Adrenal gland (tissue), 12 donors: ENCODE data around the gene APOB. TPM values are rescaled to one million over a fixed set of nuclear protein-coding genes. Genes with fewer than 3 reads are reported as not detected.

Experiments
- DNase-seq, 7 donors: peaks; one replicate each; pipeline ENCODE4 v3.0.0-alpha.2; 2019 to 2020
- H3K27ac ChIP-seq, 5 donors: fragments of 200-600 bp; sonication (generic) in 4 of 5; 1 replicate in 3 of 5; 2 replicates in 2 of 5; pipeline versions ENCODE4 v1.5.1 to v1.8.0; 2016 to 2020; ENCODE audit warnings: mild to moderate bottlenecking in 1 of 5
- H3K27me3 ChIP-seq: fragments of 200-600 bp; 2 replicates; pipeline ENCODE4 v1.8.0; 2021
- H3K36me3 ChIP-seq, 2 donors: fragments of 200-600 bp; replicated peaks in 1 of 2; 1 replicate in 1 of 2; 2 replicates in 1 of 2; pipeline versions ENCODE4 v1.5.1 to v1.8.0; 2018 to 2022
- H3K4me1 ChIP-seq, 2 donors: fragments of 200-600 bp; replicated peaks in 1 of 2; 1 replicate in 1 of 2; 2 replicates in 1 of 2; pipeline versions ENCODE4 v1.5.1 to v1.8.0; 2018 to 2021
- H3K4me3 ChIP-seq, 4 donors: fragments of 200-600 bp; sonication (generic) in 3 of 4; one replicate each; pipeline ENCODE4 v1.5.1; 2016 to 2018
- H3K9me3 ChIP-seq, 3 donors: fragments of 200-600 bp; sonication (generic) in 1 of 3; replicated peaks in 1 of 3; 1 replicate in 2 of 3; 2 replicates in 1 of 3; pipeline versions ENCODE4 v1.5.1 to v1.8.0; 2016 to 2021
- CTCF ChIP-seq, 6 experiments: fragments of 450-650 bp in 4 of 6; fragments of 200-600 bp in 2 of 6; sonication (generic) in 1 of 6; IDR thresholded peaks; 1 replicate in 5 of 6; 2 replicates in 1 of 6; pipeline versions ENCODE4 v1.5.1 to v1.8.0; 2016 to 2021; ENCODE audit warnings: antibody characterized with exemption in 6 of 6, mild to moderate bottlenecking in 2 of 6, moderate library complexity in 1 of 6
- POLR2A ChIP-seq, 2 donors: fragments of 450-650 bp; IDR thresholded peaks; one replicate each; pipeline ENCODE4 v1.6.1; 2017; ENCODE audit warnings: antibody characterized with exemption in 2 of 2, mild to moderate bottlenecking in 2 of 2, moderate library complexity in 1 of 2
- WGBS, 4 donors: extraction: QIAGEN DNeasy Blood & Tissue Kit in 2 of 4; methylation state at CpG; one replicate each; pipeline versions ENCODE4 v1.1.5 to v1.1.7; 2013 to 2017; 5-methylcytosine and 5-hydroxymethylcytosine counted together
- intact Hi-C, 2 donors: fragments of 100-400 bp; cut with DNase I; formaldehyde crosslinking; loops; one replicate each; pipeline versions ENCODE4 v1.14.1 to v1.15.0; 2022 to 2023
- polyA plus RNA-seq, 3 donors: library from polyadenylated mRNA; stranded (reverse); fragments of 200-250 nt in 2 of 3; fragments of 350-450 nt in 1 of 3; fragmentation: Illumina TruSeq in 1 of 3; extraction: RNeasy Lipid Tissue Mini Kit (QIAGEN cat#74804) in 1 of 3; gene quantifications; one replicate each; pipeline ENCODE4 v1.2.3, GENCODE V29; 2013 to 2014
- total RNA-seq, 9 donors: library from RNA; depleted of rRNA in 4 of 9; stranded (reverse); fragments of >200 nt in 4 of 9; fragments of 120-200 nt in 1 of 9; fragmentation: NEBNext Ultra II Directional in 1 of 9; extraction: Animal tissue kit (Norgen Biotek cat#: 25700) in 1 of 9; gene quantifications; one replicate each; pipeline versions ENCODE4 v1.1.0 to v1.2.4, GENCODE V29; 2013 to 2023
- donor health status: healthy with polysubstance abuse.
- donor health status: Bipolar disorder and iron deficiency.
- donor health status: DM: yes; HTN: yes; CAD: no.
- donor health status: DM: no; HTN: no; CAD: no.
- donor health status: DM: no; HTN: no; CAD: no.
- donor health status: DM: yes; HTN: yes; CAD: no.

APOB gene
- total and polyA plus RNA-seq, 12 donors: under 0.01 to 1.9 (median 0.16) TPM; not detected in 1

GRCh38 chr2:21037671-21038108 is 6.2 kb downstream of the APOB start:
- WGBS, 4 donors: 74 to 83% (median 81%) methylated on average over 3 of the region's 3 CpGs
- H3K27ac ChIP-seq: no peak overlapping the region
- H3K4me3 ChIP-seq: no peak overlapping the region
- no peaks in the 10 kb centered on the region for H3K4me1 ChIP-seq
- no peaks in the 10 kb centered on the region for H3K27me3 ChIP-seq
- no peaks in the 10 kb centered on the region for H3K9me3 ChIP-seq
- intact Hi-C loops: no loop called here
- no peak for DNase-seq
- TF ChIP-seq POLR2A (IDR thresholded peaks at IDR 0.05): no peak
- TF ChIP-seq CTCF (IDR thresholded peaks at IDR 0.05): no peak
- no peaks in the 10 kb centered on the region for H3K36me3 ChIP-seq

DNA sequence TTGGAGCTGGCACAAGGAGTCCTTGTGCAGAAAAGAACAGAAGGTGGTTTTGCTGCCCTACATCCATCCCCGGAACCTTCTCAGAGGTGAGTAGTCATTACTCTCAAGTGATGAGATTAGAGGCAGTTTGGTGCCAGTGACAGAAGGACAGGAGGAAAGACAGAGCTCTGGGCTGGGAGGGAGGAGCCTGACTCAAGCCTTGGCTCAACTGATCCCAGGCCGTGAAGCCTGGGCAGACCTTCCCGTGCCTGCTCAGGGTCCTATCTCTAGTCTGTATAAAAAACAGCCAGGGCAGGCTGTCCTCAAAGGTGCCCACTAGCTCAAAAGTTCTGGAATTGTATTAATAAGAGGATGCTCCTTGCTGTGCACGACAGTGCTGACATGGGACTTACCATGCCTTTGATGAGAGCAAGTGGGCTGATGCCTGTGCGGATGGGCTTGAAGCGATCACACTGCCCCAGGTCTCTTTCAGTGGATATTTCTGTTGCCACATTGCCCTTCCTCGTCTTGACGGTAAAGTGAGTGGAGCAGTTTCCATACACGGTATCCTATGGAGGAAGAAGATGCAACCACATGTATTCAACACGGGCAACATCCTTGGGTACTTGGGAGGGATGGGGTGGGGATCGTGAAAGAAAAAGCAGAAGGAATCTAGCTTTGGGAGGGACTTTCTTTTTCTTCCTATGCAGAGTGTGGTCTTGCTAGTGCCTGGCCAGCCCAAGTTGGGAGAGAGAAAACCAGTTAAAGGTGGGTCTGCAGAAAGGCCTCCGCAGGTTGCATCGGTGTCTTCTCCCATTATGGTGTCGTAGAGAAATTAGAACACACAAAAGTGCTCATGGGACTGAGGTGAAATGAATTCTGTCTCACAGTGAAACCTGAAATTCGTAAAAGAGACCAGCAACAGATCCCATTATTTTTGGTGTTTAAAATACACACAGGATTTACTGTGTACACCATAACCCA is 6.9 kb downstream of the APOB start:
- 84 to 92% (median 87%) methylated on average over 13 to 15 of the region's 15 CpGs for WGBS, 4 donors
- Histone ChIP-seq H3K9me3 (no peaks in the 10 kb centered on the region), H3K4me1 (no peaks in the 10 kb centered on the region), H3K27ac (no peak overlapping the region), H3K27me3 (no peaks in the 10 kb centered on the region), H3K4me3 (no peak overlapping the region), H3K36me3 (no peaks in the 10 kb centered on the region)
- intact Hi-C loops: no loop called here
- DNase-seq: no peak
- no peak for TF ChIP-seq CTCF (IDR thresholded peaks at IDR 0.05)
- TF ChIP-seq POLR2A (IDR thresholded peaks at IDR 0.05): no peak

GRCh38 chr2:21035974-21036707 is 7.7 kb downstream of the APOB start:
- H3K27ac ChIP-seq: no peak overlapping the region
- intact Hi-C loops: no loop called here
- WGBS, 4 donors: 89 to 95% (median 93%) methylated on average over 3 to 4 of the region's 4 CpGs

More at GRCh38 chr2:21035974-21036707, 7.7 kb downstream of the APOB start:
- Histone ChIP-seq H3K9me3 (no peaks in the 10 kb centered on the region), H3K27me3 (no peaks in the 10 kb centered on the region), H3K4me3 (no peak overlapping the region), H3K4me1 (no peaks in the 10 kb centered on the region), H3K36me3 (no peaks in the 10 kb centered on the region)
- no peak for DNase-seq
- TF ChIP-seq CTCF (IDR thresholded peaks at IDR 0.05) (no peak), POLR2A (IDR thresholded peaks at IDR 0.05) (no peak)
